GM18951 (cell line): ENCODE measurements around the gene CNTROB.
A peak's percentile ranks its signal among the peaks of the same experiment; 100 is the strongest.

Experiments
- POLR2A ChIP-seq: IDR thresholded peaks from 4 replicates; pipeline ENCODE4 v1.6.1; 2011; ENCODE audit warnings: mild to moderate bottlenecking; ENCODE audit not compliant: insufficient read length, insufficient read depth; ENCODE audit errors: extremely low read depth
- in situ Hi-C: fragments of 300-500 bp; cut with MboI; formaldehyde crosslinking; loops from one replicate; pipeline ENCODE4 v1.12.0; 2022; ENCODE audit warnings: low sequenced_read_pairs, mixed read lengths, inconsistent platforms; ENCODE audit not compliant: unreplicated experiment

Gene CNTROB

GRCh38 chr17:7931709-7932482, at the start of gene CNTROB, which contains the start of gene TRAPPC1:
Gene CNTROB (plus strand): TSS chr17:7932206. CDS start chr17:7933080, 874 bp downstream.
Gene TRAPPC1 (minus strand): TSS chr17:7931946. CDS start chr17:7931829, 117 bp downstream.
- TF ChIP-seq POLR2A = peak; percentile 74
- in situ Hi-C loops = no loop called here

- TF ChIP-seq POLR2A = no peak
- in situ Hi-C loops = no loop called here
These were observed 49.4 kb upstream of the CNTROB start for GRCh38 chr17:7882629-7883028.

DNA sequence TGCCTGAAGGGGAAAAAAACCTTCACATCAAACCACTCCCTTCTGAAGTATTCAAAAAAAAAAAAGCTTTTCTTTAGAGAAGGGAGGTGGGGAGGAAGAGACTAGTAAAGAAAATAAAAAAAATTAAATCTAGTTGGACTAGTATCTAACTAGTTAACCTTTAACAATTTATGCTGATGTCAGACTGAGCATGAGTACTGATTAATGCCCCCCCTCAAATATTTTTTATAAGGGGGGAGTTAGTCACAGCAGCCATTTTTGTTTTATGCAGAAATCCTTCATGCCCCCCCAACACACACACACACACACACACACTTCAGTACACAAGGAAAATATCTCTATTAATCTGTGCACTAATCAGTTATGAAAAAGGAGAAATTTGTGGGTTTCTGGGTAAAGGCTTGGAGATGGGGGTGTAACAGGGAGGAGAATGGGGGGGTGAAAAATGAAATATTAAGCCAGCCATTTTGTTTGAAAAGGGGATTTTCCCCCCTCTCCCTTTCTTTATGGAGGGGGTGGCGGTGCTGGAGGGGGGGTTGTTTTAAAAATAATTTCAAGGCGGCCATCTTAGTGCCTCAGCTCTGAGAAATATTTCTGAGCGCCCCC, 48.1 kb upstream of the CNTROB start:
- in situ Hi-C loops = no loop called here
- no peak for TF ChIP-seq POLR2A

DNA sequence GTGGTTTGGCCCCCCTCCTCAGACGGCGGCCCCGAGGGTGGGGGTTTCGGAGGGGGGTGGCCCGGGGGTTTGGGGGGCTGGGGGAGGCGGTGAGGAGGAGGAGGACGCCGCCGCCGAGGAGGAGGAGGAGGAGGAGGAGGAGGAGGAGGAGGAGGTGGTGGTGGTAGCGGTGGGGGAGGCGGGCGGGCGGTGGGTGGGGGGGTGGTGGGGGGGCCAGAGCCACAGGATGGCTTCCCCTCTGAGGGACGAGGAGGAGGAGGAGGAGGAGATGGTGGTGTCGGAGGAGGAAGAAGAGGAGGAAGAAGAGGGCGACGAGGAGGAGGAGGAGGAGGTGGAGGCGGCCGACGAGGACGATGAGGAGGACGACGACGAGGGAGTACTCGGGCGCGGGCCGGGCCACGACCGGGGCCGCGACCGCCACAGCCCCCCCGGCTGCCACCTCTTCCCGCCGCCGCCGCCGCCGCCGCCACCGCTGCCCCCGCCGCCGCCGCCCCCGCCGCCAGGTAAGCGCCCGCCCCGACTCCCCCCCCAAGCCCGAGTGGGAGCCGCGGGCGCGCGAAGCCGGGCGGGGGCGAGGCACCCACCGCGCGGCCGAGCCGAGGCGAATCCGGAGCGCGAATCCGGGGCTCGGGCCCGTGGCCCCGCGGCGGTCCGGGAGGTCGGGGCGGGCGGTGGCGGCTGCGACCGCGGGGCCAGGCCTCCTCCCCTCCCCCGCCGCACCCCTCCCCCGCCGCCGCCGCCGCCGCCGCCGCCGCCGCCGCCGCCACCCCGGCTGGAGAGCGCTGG, 47.2 kb upstream of the CNTROB start:
- TF ChIP-seq POLR2A = no peak
- in situ Hi-C loops = no loop called here

DNA sequence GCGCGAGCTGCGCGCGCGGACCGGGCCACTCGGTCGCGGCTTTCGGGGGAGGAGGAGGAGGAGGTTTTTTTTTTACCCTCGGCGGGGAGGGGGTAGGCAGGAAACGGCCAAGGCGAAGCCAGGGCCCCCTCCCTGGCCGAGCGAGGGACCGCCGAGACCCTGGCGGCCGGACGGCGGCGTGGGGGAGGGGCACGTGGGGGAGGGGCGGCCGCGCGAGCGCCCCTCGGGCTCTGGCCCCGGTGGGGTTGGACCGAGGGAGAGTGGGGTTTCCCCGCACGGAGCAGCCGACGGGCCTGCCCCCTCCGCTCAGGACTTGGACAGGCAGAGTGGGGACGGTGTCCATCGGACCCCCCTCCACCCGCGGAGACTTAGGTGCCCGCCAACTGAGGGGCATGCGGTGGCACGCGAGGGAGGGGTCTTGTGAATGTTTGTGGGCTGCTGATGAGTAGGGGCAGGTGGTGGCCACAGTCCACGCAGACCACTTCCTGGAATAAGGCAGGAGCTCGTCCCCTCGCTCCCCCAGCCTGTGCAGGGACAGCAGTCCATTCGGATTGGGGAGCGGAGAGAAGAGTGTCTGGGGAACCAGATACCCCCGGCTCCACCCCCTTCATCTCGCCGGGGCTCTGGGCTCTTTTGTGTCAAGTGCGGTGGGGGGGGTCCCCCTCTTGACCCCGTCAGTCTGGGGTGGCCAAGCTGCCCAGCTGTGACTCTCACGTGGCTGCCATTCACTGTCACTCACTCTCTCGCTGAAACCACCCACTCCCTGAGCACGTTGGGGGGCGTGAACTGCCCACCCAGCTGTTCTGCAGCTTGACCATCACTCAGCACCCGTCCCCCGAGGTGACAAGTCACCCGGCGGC, 46.4 kb upstream of the CNTROB start:
- in situ Hi-C loops = no loop called here
- peak; percentile 65 for TF ChIP-seq POLR2A

DNA sequence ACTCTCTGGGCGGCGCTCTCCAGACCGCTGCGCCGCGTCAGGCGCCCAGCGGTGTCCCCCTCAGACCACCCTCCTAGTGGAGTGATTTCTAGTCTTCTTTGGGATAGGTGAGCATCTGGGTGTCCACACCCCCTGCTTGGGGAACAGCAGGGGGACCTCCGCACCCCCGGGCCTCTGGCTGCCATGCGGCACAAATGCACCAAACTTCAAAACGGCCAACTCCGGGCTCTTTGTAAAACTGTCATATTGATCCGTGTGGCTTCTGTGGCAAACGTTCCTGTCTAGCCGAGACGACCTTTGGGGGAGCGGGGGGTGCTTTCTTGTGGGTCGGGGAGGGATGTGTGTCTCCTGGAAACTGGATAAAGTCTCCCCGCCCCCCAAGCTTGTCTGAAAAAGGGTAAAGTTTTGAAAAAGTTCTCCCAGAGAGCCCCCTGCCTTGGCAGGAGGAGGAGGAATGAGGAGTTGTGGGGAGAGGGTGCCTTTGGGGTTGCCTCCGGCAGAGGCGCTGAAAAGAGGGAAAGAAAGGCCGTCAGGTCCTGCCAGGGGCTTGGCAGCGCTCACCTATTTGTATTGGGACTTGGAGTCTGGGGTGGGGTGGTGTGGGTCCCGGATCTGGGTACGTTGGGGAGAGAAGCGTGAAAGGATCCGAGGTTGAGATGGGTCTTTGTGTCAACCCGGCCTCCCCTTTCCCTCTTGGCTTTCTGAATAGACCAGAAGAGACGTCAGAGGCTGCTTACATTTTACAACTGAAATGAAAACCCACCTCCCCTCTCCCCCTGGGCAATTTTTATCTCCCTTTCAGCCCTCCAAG, 45.6 kb upstream of the CNTROB start:
- no peak for TF ChIP-seq POLR2A
- in situ Hi-C loops = no loop called here

DNA sequence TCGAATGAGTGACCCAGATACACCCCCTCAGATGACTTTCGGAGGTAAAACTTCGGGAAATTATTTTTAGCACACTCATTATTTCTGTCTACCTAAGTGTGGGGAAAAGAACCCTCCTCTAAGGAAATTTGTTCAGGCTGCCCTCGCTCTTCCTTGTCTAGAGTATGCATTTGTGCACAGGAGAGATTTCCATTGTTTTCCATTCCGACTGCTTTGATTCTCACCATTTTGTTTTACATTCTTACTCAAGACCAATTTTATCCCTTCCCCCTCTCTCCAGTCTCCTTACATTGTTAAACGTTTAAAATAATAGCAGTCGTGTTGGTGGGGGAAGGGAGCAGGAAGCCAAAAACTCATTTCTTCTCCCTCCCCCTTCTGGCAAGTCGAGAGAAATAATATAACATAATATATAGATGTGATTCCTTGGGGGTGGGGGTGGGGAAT, 44.9 kb upstream of the CNTROB start:
- in situ Hi-C loops = no loop called here
- TF ChIP-seq POLR2A = no peak

DNA sequence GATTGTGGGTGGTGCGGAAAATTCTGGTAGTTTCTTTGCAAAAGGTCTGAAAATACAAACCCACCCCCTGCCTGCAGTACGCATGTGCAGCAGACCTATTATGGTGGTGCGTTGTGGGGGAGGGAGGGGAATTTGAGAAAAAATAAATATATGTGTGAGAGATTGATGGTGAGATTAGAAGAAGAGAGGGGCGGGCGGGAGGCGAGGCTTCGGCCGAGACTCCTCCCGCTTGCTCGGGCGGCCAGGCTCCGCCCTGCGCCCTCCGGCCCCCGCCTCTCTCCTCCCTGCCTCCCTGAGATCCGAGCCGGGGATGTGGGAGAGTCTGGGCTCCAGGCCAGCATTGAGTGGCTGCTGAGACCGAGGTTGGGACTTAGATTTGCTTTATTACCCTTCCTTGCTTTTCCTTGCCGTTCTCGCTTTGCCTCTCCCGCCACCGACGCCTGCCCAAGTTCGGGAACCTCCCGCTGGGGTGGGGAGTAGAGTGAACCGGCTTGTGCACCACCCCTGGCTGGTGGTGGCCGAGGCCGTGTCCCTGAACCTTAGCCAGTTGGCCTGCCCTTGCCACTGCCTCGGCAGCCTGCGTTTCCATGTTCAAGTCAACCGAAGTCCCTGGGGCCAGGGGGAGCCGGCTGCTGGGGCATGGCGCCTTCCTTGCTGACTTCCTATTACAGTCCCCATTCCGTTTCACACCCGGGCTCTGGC, 44.4 kb upstream of the CNTROB start:
- in situ Hi-C loops = no loop called here

DNA sequence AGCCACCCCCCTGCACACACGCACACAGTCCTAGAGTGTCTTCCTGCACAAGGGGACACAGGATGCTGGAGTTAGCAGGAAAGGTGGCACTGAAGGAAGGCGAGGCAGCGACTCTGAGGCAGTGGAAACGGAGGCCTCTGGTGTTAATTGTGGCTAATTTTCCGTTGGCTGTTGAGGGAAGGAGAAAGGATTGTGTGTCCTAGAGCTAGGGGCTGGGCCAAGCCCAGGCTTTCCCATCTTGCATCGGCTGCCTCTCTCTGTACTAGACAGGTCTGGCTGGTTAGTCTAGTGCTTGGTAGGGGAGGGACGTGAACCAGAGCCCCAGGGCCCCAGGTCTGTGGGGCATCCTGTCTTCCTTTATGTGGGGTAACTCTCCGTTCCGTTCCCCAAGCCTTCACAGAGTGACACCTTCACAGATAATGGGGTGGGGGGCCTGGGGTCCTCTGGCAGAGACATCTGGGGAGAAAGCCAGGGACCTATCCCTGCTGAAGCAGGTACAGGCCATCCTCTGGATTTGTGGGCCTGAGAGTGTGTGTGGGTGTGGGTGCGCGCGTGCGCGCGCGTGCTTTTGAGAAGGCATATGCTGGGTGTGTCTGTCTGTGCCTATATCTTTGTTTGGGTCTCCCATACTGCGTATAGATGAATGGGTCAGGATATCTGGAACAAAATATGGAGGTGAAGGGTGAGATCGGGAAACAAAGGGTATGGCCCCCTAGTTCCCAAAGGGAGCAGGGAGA, 43.7 kb upstream of the CNTROB start, which contains the start of gene CHD3:
Gene CHD3, plus strand, starts transcription at position 606 of the 737 bp plus-strand sequence. CDS start 212 bp downstream, outside the sequence.
- in situ Hi-C loops = no loop called here
- no peak for TF ChIP-seq POLR2A

More for the DNA sequence above, 44.4 kb upstream of the CNTROB start:
- TF ChIP-seq POLR2A = peak; percentile 62

- TF ChIP-seq POLR2A = no peak
- in situ Hi-C loops = no loop called here
These were observed 42.6 kb upstream of the CNTROB start for GRCh38 chr17:7889166-7889955.
